NCI-H1105 treated with DMSO at 0.1 percent for 48 hours (cell line): ENCODE measurements around the gene SOX12.
"Not testable (repeated sequence)": the region's sequence is repeated elsewhere in the genome, so short reads cannot be mapped to it uniquely, and the experiment has no call there.

Experiments
- DNase-seq: peaks from one replicate; lab custom pipeline; 2025; lab: John Stamatoyannopoulos, UW

SOX12 gene

GRCh38 chr20:328975-329695 is 3.8 kb downstream of the SOX12 start:
- no peak for DNase-seq

GRCh38 chr20:329851-330232 is 4.5 kb downstream of the SOX12 start:
- DNase-seq: no peak

- DNase-seq: peak; percentile 76
These were observed 5.1 kb downstream of the SOX12 start for GRCh38 chr20:330233-331149.

- DNase-seq: no peak
These were observed 9.2 kb downstream of the SOX12 start for GRCh38 chr20:334578-334977.

GRCh38 chr20:336040-336439 is 10.7 kb downstream of the SOX12 start:
- DNase-seq: not testable (repeated sequence)

- DNase-seq: no peak
These were observed 16.3 kb downstream of the SOX12 start for GRCh38 chr20:341682-342081.

GRCh38 chr20:343107-343506 is 17.8 kb downstream of the SOX12 start:
- no peak for DNase-seq

- DNase-seq: no peak
These were observed 20.8 kb downstream of the SOX12 start for GRCh38 chr20:346033-346639.

- peak; percentile 41 for DNase-seq
These were observed 21.4 kb downstream of the SOX12 start, which contains the start of gene NRSN2 for GRCh38 chr20:346640-347316. TSS of gene NRSN2 (plus strand) at chr20:347111. CDS start at chr20:349644, 2,533 bp downstream.

- DNase-seq: no peak
These were observed 21.9 kb downstream of the SOX12 start for GRCh38 chr20:347317-347639.

GRCh38 chr20:347640-348484 is 22.5 kb downstream of the SOX12 start:
- peak; percentile 93 for DNase-seq

- no peak for DNase-seq
These were observed 23.9 kb downstream of the SOX12 start for GRCh38 chr20:348972-349841.

- no peak for DNase-seq
These were observed 27.8 kb downstream of the SOX12 start for GRCh38 chr20:353166-353565.

GRCh38 chr20:354298-354977 is 29.1 kb downstream of the SOX12 start:
- peak; percentile 85 for DNase-seq

GRCh38 chr20:356154-356553 is 30.8 kb downstream of the SOX12 start:
- not testable (repeated sequence) for DNase-seq

GRCh38 chr20:356745-357144 is 31.4 kb downstream of the SOX12 start:
- no peak for DNase-seq

- DNase-seq: no peak
These were observed 33.7 kb downstream of the SOX12 start for GRCh38 chr20:358891-359555.

GRCh38 chr20:361561-361960 is 36.2 kb downstream of the SOX12 start:
- DNase-seq: no peak
